Umbilical cord (tissue), 2 donors: Measurements from ENCODE around the gene DCAKD. TPM values are rescaled to one million over a fixed set of nuclear protein-coding genes. Genes with fewer than 3 reads are reported as not detected.
A peak's percentile ranks its signal among the peaks of the same experiment; 100 is the strongest.

Experiments used
- DNase-seq: peaks from one replicate; pipeline ENCODE4 v3.0.0-alpha.2; 2015; ENCODE audit warnings: low spot score
- total RNA-seq: library from RNA; depleted of rRNA; stranded (reverse); fragments of >200 nt; gene quantifications from one replicate; pipeline ENCODE4 v1.2.3, GENCODE V29; 2014; ENCODE audit warnings: low replicate concordance; ENCODE audit not compliant: insufficient read depth

DCAKD gene
- total RNA-seq, 1 donor from 2014 or later, result 14.9 TPM

GRCh38 chr17:45004388-45004787, 47.0 kb downstream of the DCAKD start:
- no peak for DNase-seq

DNA sequence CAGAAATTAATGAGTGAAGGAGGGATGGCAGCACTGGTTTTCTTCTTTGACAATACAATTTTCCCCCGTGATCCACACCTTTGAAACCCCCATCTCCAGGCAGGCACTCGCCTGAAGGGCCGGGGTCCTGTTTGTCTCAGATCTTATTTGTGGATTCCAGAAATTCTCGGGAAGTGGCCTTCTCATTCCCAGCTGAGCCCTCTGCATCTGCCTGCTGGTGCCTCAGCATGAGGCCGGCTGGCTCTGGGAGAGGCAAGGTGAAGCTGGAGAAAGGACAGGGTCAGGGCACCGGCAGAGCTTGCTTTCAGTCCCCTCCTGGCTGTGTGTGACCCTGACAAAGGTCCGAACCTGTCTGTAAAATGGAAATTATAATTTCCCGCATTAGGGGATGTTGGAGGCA, 47.6 kb downstream of the DCAKD start:
- DNase-seq, result no peak

- DNase-seq, result no peak
These were observed 50.1 kb downstream of the DCAKD start for GRCh38 chr17:45001310-45001709.

DNA sequence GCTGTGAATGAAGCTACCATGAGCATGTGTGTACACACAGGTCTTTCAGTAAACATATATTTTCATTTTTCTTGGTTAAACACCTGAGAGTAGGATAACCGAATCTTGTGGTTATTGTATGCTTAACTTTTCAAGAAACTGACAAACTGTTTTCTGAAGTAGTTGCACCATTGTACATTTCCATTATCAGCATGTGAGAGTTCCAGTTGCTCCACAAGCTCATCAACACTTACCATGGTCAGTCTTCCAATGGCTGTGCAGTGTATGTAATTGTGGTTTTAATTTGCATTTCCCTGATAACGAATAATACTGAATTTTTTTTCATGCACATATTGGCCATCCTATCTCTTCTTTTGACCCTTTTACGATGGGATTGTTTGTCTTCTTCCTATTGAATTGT, 52.0 kb downstream of the DCAKD start:
- no peak for DNase-seq

DNA sequence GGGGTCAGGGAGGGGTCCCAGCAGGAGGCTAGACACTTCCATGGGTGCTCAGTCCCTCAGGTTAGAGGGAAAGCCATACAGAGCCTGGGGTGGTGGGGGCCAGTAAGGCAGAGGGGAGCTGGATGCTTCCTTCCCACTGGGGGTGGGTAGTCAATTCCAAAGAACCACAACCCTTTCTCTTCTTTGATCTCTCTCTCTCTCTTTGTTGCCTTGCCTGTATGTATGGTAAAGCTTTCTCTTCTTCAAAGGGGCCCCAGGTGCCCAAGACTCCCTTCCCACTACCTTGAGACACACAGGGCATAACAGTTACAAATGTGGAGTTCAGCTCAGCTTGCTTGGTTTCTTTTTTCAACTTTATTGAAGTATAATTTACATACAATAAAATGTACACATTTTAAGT, 52.8 kb downstream of the DCAKD start:
- DNase-seq, result no peak

DNA sequence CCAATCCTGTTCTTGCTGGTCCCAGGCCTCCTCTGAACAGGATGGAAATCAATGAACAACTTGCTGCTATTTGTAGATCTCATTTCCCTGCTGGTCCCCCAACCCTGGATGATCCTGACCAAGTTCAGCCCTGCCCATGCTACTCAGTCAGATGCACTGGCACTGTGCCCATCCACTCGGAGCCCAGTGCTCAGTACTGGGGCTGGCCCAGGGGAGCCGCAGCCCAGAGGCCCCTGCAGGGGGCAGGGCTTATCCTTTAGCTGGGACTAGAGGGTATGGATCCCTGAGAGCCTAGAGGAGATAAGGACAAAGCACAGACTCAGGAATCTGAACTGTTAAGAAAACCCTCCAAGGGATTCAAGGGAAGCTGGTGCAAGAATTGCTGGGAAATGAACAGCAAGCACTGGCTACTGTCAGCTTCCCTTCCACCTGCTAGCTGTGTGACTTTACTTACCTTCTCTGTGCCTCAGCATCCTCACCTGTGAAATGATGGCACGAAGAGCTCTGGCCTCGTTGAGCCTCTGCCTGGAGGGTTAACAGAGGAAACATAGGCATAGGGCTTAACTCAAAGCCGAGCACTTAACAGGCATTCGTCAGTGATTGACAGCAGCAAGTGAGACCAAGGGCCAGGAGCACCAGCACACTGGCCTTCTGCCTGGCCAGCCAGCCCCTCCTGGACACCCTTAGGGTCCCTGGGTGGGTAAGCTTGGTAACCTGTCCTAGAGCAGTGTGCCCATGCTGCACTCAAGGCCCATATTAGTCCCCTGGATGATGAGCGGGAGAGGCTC, 53.5 kb downstream of the DCAKD start:
- DNase-seq, result peak; percentile 96

DNA sequence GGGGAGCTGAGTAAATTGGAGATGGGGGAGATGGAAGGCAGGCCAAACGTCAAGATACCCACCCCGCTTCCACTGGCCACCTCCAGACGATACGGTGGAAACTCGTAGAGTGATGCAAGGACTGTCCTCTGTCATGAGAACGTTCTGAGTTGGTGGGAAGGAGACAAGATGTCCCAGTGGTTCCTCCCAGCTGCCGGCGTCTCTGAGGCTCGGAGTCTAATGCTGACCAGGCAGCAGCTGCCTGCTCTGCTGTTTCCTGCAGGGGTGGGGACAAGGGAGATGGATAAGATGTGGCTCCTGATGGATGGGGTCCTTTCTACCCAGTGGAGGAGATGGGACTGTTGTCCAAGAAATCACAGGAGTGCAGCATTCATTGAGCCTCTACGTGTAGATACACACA, 55.1 kb downstream of the DCAKD start:
- DNase-seq, result no peak

DNA sequence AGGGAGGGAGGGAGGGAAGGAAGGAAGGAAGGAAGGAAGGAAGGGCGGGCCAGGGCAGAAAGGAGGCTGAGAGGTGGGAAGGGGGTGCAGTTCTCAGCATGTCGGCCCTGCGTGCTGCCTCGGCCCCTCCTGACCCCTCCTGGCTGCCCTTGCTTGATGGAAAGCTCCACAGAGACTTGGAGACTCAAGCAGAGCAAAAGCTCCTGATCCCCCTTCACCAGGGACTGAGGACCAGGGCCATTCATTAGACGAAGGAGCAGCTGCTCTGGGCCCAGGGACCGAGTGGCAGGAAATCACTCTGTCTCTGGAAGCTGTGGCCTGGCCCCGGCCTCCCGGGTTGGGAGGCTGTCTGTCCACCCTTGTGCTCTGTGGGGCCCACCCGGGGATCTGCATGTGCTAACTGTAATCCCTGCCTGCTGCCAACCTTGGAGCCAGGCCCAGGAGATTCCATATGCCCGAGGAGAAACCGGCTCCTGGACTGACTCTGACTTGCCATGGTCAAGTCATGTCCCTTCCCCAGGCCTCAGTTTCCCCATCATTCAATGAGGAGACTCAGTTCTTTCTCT, 55.9 kb downstream of the DCAKD start:
- peak; percentile 38 for DNase-seq

DNA sequence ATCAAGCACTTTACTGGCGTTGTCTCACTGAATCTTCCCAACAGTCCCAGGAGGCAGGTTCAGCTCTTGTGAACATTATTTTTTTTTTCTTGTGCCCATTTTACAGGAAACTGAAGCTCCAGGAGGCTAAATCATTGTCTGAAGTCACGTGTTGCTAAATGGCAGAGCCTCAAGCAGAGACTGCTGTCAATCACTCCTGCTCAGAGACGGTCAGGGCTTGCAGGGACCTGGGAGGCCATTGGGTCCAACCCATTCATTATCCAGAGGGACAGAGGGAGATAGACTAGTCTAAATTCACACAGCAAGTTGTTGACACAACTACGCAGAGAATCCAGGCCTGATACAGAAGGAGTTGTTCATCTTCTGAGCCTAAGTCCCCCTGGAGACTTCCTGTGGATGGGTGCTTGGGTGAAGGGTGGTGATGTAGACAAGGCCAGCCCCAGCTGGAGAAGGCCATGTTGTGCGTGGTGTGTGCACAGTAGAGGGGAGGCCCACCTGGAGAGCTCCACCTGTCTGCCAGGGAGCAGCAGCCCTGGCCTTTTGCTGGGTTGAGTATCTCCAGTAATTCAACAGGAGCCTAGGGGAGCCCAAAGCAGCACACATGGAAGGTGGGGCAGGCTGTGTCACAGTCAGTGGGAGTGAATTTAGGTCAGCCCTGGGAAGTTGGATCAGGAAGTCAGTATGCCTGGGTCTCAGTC, 59.0 kb downstream of the DCAKD start:
- no peak for DNase-seq

DNA sequence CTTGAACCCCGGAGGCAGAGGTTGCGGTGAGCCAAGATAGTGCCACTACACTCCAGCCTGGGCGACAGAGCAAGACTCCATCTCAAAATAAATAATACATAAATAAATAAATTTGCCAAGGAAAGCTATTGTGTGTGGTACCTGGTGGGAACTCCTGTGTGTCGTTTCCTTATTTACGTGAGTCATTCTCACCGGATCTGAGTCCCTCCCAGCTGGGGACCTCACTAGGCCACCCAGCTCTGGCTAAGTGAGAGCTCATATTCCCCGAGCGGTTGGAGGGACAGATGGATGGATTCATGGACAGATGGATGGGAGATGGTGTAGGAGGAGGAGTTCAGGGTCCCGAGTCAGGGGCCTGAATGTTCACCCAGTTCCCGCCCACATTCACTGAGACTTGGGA, 60.4 kb downstream of the DCAKD start:
- DNase-seq, result no peak

DNA sequence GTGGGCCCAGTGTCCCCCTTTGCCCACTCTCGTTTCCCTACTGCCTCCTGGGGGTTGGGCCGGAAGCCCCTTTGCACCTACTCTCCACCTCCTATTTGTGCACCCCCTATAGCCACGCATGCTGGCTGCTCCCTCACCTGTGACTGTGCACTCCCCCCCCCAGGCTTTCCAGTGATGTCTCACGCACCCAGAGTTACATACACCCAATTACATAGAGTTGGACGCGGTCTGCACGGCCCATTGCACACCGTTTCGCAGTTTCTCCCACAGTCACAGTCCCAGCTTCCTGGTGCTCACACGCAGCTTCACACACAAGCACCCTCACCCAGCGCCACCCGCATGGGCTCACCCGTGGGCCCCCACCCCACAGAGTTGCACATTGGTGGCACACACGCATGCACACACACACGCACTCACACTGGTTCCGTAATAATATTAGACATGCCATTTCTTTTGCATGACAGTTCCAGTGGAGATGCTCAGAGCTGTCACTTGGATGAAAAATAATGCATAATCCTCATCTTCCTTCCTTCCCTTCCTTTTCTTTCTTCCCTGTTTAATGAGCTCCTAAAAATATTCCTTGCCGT, 61.8 kb downstream of the DCAKD start:
- DNase-seq, result no peak

DNA sequence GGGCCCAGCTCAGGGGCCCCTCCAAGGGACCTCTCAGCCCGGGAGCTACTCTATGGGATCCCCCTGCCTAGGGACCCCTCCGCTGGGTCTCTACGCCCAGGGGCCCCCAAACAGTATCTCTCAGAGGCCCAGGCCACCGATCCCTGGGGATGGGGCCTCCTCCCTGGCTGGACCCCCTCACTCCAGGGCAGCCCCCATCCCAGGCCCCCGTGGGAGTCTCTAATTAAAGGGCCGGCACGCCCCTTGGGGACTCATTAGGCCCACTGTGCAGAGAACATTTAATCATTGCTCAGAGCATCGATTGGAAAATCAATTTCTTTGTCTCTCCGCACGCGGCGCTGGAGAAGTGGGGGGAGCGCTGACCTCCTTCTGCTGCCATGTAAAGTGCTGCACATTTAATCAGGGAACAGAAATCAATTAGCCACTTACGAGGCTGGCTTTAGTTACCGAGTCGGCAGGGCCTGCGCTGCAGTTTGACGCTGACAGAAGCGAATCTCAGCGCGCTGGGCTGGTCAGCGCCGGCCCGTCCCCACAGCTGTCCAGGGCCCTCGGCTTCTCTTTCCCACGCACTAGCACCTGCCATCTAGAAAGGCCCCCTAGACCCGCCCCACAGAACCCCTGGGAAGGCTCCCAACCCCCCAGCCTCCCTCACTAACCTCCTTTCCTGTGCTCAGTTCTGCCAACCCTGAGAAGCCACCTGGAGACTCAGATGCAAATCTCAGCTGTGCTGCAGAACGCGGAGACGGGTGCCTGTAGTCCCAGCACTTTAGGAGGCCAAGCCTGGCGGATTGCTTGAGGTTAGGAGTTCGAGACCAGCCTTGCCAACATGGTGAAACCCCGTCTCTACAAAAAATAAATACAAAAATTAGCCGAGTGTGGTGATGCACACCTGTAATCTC, 63.1 kb downstream of the DCAKD start:
- no peak for DNase-seq

GRCh38 chr17:44983563-44983962, 67.9 kb downstream of the DCAKD start:
- no peak for DNase-seq

DNA sequence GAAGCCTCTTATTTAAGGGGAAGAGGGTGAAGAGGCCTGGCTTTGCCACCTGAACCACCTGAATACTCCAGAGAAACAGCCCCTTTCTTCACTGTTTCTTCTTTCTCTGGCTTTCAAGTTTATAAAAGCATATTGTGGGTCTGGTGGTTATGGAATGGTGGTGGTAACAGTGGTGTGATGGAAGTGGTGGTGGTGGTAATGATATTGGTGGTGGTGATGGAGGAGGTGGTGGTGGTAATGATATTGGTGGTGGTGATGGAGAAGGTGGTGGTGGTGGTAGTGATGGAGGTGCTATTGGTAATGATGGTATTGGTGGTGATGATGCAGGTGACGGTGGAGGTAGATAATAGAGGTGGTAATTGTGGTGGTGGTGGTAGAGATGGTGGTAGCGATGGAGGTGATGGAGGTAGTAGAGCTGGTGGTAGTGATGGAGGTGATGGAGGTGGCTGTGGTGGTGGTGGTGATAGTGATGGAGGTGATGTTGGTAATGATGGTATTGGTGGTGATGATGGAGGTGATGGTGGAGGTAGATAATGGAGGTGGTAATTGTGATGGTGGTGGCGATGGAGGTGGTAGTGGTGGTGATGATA, 69.2 kb downstream of the DCAKD start:
- DNase-seq, result no peak

DNA sequence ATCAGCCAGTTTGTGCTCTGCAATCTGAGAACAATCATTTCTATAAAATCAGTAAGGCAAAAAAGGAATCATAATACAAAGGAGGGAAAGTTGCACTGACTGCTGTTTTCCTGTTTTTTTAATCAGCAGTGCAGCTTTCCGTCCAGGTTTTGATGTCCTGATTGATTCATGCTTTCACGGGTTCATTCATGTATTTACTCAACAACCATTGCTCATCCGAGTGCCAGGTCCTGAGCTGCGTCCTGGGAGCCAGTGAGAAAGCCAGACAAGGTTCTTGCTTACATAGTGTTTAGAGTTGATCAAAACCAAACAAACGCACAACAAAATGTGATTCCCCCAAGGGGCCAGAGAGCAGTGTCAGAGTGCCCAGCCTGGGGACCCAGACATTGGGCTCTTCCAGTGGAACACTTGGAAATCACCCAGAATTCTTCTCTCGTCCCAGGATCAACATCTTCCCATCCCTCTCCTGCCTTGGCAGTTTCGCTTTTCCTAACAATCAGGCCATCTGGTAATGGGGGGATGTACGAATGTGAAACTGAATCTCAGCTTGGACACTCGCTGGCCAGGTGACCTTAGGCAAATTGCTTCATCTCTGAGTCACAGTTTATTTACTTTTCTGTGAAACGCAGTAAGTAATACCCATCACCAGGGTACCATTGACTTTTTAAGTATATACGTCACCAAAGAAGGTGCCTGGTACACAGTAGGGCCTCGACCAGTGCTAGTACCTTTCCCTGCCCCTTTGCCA, 70.0 kb downstream of the DCAKD start:
- DNase-seq, result no peak

GRCh38 chr17:44979426-44979995, 71.9 kb downstream of the DCAKD start:
- DNase-seq, result peak; percentile 87

GRCh38 chr17:44978807-44979206, 72.6 kb downstream of the DCAKD start:
- DNase-seq, result no peak

- DNase-seq, result peak; percentile 46
These were observed 73.5 kb downstream of the DCAKD start for GRCh38 chr17:44977814-44978550.

DNA sequence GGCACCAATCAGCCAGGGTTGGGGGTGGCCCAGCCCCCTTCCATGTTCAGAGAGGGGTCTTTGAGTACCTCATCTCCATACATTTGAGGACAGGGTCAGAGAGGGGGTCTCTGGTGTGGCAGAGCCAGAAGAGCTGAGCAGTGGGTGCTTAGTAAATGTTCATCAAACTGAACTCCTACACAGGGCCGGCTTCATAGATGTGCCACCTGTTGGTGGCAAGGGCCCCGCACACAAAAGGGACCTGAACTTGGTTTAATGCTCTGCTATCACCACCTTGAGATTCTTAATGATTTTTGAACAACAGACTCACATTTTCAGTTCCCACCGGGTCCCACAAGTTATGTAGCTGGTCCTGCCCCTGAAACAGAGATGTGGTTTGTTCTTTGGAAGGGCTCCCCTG, 74.4 kb downstream of the DCAKD start:
- DNase-seq, result no peak
